ENCODE measurements around the gene NEUROG3. TPM values are rescaled to one million over a fixed set of nuclear protein-coding genes. Genes with fewer than 3 reads are reported as not detected.
A peak's percentile ranks its signal among the peaks of the same experiment; 100 is the strongest.

Gene NEUROG3
- total RNA-seq, 1 donor from 2014 or later = not detected

- Histone ChIP-seq H3K4me3 (no peak overlapping the region), H3K36me3 (no peaks in the 10 kb centered on the region), H3K27me3 (no peaks in the 10 kb centered on the region), H3K27ac (no peak overlapping the region), H3K9me3 (no peaks in the 10 kb centered on the region), H3K4me1 (no peaks in the 10 kb centered on the region)
- intact Hi-C loops (cut with DNase I) = no loop called here
- TF ChIP-seq POLR2A (IDR thresholded peaks at IDR 0.05) (no peak), CTCF (IDR thresholded peaks at IDR 0.05) (no peak), POLR2AphosphoS5 (IDR thresholded peaks at IDR 0.05; ENCODE audit: insufficient read depth in 1 of 2, low read depth in 1 of 2) (no peak)
- no peak for DNase-seq (ENCODE audit: extremely low spot score in 2 of 2)
Observed at GRCh38 chr10:69614130-69614529, 40.9 kb upstream of the NEUROG3 start.

- Histone ChIP-seq H3K4me3 (no peak overlapping the region), H3K36me3 (no peaks in the 10 kb centered on the region), H3K4me1 (no peaks in the 10 kb centered on the region), H3K9me3 (no peaks in the 10 kb centered on the region), H3K27ac (no peak overlapping the region), H3K27me3 (no peaks in the 10 kb centered on the region)
- TF ChIP-seq POLR2A (IDR thresholded peaks at IDR 0.05) = no peak
- no peak for TF ChIP-seq POLR2AphosphoS5 (IDR thresholded peaks at IDR 0.05; ENCODE audit: insufficient read depth in 1 of 2, low read depth in 1 of 2)
- TF ChIP-seq CTCF (IDR thresholded peaks at IDR 0.05) = no peak
- no peak for DNase-seq (ENCODE audit: extremely low spot score in 2 of 2)
- intact Hi-C loops (cut with DNase I) = no loop called here
Observed at GRCh38 chr10:69612760-69613159, 39.5 kb upstream of the NEUROG3 start.

- intact Hi-C loops (cut with DNase I) = no loop called here
- H3K4me1 ChIP-seq = no peaks in the 10 kb centered on the region
- no peaks in the 10 kb centered on the region for H3K36me3 ChIP-seq
- no peaks in the 10 kb centered on the region for H3K27me3 ChIP-seq
- no peak overlapping the region for H3K27ac ChIP-seq
- H3K9me3 ChIP-seq = no peaks in the 10 kb centered on the region
- no peak overlapping the region for H3K4me3 ChIP-seq
- DNase-seq (ENCODE audit: extremely low spot score in 2 of 2) = no peak
- TF ChIP-seq POLR2AphosphoS5 (IDR thresholded peaks at IDR 0.05; ENCODE audit: insufficient read depth in 1 of 2, low read depth in 1 of 2) (no peak), CTCF (IDR thresholded peaks at IDR 0.05) (no peak), POLR2A (IDR thresholded peaks at IDR 0.05) (no peak)
Observed at GRCh38 chr10:69609077-69609476, 35.9 kb upstream of the NEUROG3 start.

- no peaks in the 10 kb centered on the region for H3K9me3 ChIP-seq
- no peaks in the 10 kb centered on the region for H3K4me1 ChIP-seq
- no peak for TF ChIP-seq CTCF (IDR thresholded peaks at IDR 0.05)
- TF ChIP-seq POLR2AphosphoS5 (IDR thresholded peaks at IDR 0.05; ENCODE audit: insufficient read depth in 1 of 2, low read depth in 1 of 2) = no peak
- TF ChIP-seq POLR2A (IDR thresholded peaks at IDR 0.05) = no peak
- peak in 1 of 2 donors; percentile 82 for DNase-seq (ENCODE audit: extremely low spot score in 2 of 2)
- no peak overlapping the region for H3K27ac ChIP-seq
- intact Hi-C loops (cut with DNase I) = no loop called here
- no peak overlapping the region for H3K4me3 ChIP-seq
- no peaks in the 10 kb centered on the region for H3K27me3 ChIP-seq
- H3K36me3 ChIP-seq = no peaks in the 10 kb centered on the region
Observed at GRCh38 chr10:69600761-69601330, 27.6 kb upstream of the NEUROG3 start.

- DNase-seq (ENCODE audit: extremely low spot score in 2 of 2) = peak in 1 of 2 donors; percentile 49
Observed at GRCh38 chr10:69588358-69588757, 15.1 kb upstream of the NEUROG3 start.

More at GRCh38 chr10:69588358-69588757, 15.1 kb upstream of the NEUROG3 start:
- intact Hi-C loops (cut with DNase I) = no loop called here
- H3K27ac ChIP-seq = no peak overlapping the region
- H3K4me3 ChIP-seq = no peak overlapping the region
- no peak for TF ChIP-seq CTCF (IDR thresholded peaks at IDR 0.05)
- TF ChIP-seq POLR2A (IDR thresholded peaks at IDR 0.05) = no peak
- TF ChIP-seq POLR2AphosphoS5 (IDR thresholded peaks at IDR 0.05; ENCODE audit: insufficient read depth in 1 of 2, low read depth in 1 of 2) = no peak
- no peaks in the 10 kb centered on the region for H3K4me1 ChIP-seq
- no peaks in the 10 kb centered on the region for H3K9me3 ChIP-seq
- H3K27me3 ChIP-seq = no peaks in the 10 kb centered on the region
- no peaks in the 10 kb centered on the region for H3K36me3 ChIP-seq

Data from vagina (tissue), 2 donors.